Thyroid gland (tissue), 4 donors: ENCODE results near the gene LAMA2.

Experiments
- CTCF ChIP-seq, 6 experiments: fragments of 200-600 bp in 3 of 6; fragments of 450-650 bp in 3 of 6; sonication (generic) in 3 of 6; IDR thresholded peaks; one replicate each; pipeline ENCODE4 v1.5.1; 2016 to 2019; ENCODE audit warnings: antibody characterized with exemption in 6 of 6, mild to moderate bottlenecking in 2 of 6, inconsistent platforms in 1 of 6, moderate library complexity in 1 of 6
- POLR2A ChIP-seq, 2 donors: fragments of 450-650 bp; IDR thresholded peaks; one replicate each; pipeline ENCODE4 v1.6.1; 2017; ENCODE audit warnings: antibody characterized with exemption in 2 of 2, mild to moderate bottlenecking in 2 of 2, moderate library complexity in 1 of 2

- TF ChIP-seq CTCF (IDR thresholded peaks at IDR 0.05) (no peak), POLR2A (IDR thresholded peaks at IDR 0.05) (no peak)
Measured at GRCh38 chr6:129207832-129208231, 324.9 kb downstream of the LAMA2 start.
